ENCODE measurements around the gene CATSPER1.

GRCh38 chr11:65979261-65979759, 47.0 kb downstream of the CATSPER1 start:
- TF ChIP-seq CTCF (IDR thresholded peaks at IDR 0.05) (no peak), EP300 (IDR thresholded peaks at IDR 0.05) (no peak), POLR2A (IDR thresholded peaks at IDR 0.05; ENCODE audit: low read depth) (no peak)

Data from esophagus muscularis mucosa (tissue), 4 donors.